GM23338 (cell line): ENCODE data around the gene BRSK2. TPM values are rescaled to one million over a fixed set of nuclear protein-coding genes. Genes with fewer than 3 reads are reported as not detected.
"Not testable (repeated sequence)": the region's sequence is repeated elsewhere in the genome, so short reads cannot be mapped to it uniquely, and the experiment has no call there.

Experiments used
- ATAC-seq: fragments of 200-7000 bp; cut with Tn5 transposase; 3 replicates; pipeline ENCODE4 v1.9.1; 2020
- DNase-seq: peaks from one replicate; pipeline ENCODE4 v3.0.0-alpha.2; 2015; ENCODE audit warnings: low spot score
- H2AFZ ChIP-seq: fragments of 200-600 bp; sonication (generic); 2 replicates; pipeline ENCODE4 v1.8.0; 2016; ENCODE audit warnings: antibody characterized with exemption, mild to moderate bottlenecking, moderate library complexity
- H3F3A ChIP-seq: fragments of 200-600 bp; sonication (generic); replicated peaks from 2 replicates; pipeline ENCODE4 v1.8.0; 2017; ENCODE audit warnings: antibody characterized with exemption, mixed run types, low read depth
- H3K27ac ChIP-seq: fragments of 200-600 bp; sonication (generic); 2 replicates; pipeline ENCODE4 v1.6.1; 2016; ENCODE audit warnings: low read depth
- H3K27me3 ChIP-seq: fragments of 200-600 bp; sonication (generic); 2 replicates; pipeline ENCODE4 v1.8.0; 2016; ENCODE audit warnings: mild to moderate bottlenecking, mixed run types, moderate library complexity; ENCODE audit not compliant: insufficient read depth
- H3K36me3 ChIP-seq: fragments of 200-600 bp; sonication (generic); 2 replicates; pipeline ENCODE4 v1.8.0; 2016; ENCODE audit warnings: mild to moderate bottlenecking; ENCODE audit not compliant: insufficient read depth
- H3K4me1 ChIP-seq: fragments of 200-600 bp; sonication (generic); 2 replicates; pipeline ENCODE4 v1.8.0; 2016; ENCODE audit warnings: mild to moderate bottlenecking, moderate library complexity; ENCODE audit not compliant: insufficient read depth
- H3K4me2 ChIP-seq: fragments of 200-600 bp; sonication (generic); 2 replicates; pipeline ENCODE4 v1.7.1; 2017; ENCODE audit warnings: mixed run types
- H3K4me3 ChIP-seq: fragments of 200-600 bp; sonication (generic); 2 replicates; pipeline ENCODE4 v1.6.1; 2016; ENCODE audit warnings: mixed run types
- H3K79me2 ChIP-seq: fragments of 200-600 bp; sonication (generic); replicated peaks from 2 replicates; pipeline ENCODE4 v1.8.0; 2017; ENCODE audit warnings: mild to moderate bottlenecking; ENCODE audit not compliant: insufficient read depth
- H3K9me2 ChIP-seq: fragments of 200-600 bp; sonication (generic); 2 replicates; pipeline ENCODE4 v1.8.0; 2017; ENCODE audit not compliant: insufficient read depth
- H4K20me1 ChIP-seq: fragments of 200-600 bp; sonication (generic); replicated peaks from 2 replicates; pipeline ENCODE4 v1.8.0; 2017; ENCODE audit warnings: mild to moderate bottlenecking; ENCODE audit not compliant: insufficient read depth
- H3K27ac Mint-ChIP-seq: 2 replicates; pipeline ENCODE4 v1.8.0; 2020; ENCODE audit warnings: inconsistent platforms, mild to moderate bottlenecking, moderate library complexity, mixed read lengths
- H3K27me3 Mint-ChIP-seq: 3 replicates; pipeline ENCODE4 v1.8.0; 2022; ENCODE audit warnings: low read depth, mild to moderate bottlenecking, moderate library complexity, mixed read lengths, inconsistent platforms; ENCODE audit not compliant: insufficient read depth, poor library complexity
- H3K36me3 Mint-ChIP-seq: 3 replicates; pipeline ENCODE4 v1.8.0; 2021; ENCODE audit warnings: low read depth, mild to moderate bottlenecking, inconsistent platforms, moderate library complexity, mixed read lengths
- H3K4me1 Mint-ChIP-seq: 3 replicates; pipeline ENCODE4 v1.8.0; 2020; ENCODE audit warnings: mild to moderate bottlenecking, inconsistent platforms, mixed read lengths
- H3K4me3 Mint-ChIP-seq: 3 replicates; pipeline ENCODE4 v1.8.0; 2021; ENCODE audit warnings: moderate library complexity, mild to moderate bottlenecking, inconsistent platforms, mixed read lengths
- H3K9me3 Mint-ChIP-seq: 3 replicates; pipeline ENCODE4 v1.8.0; 2020; ENCODE audit warnings: moderate library complexity, mild to moderate bottlenecking, inconsistent platforms, mixed read lengths
- EZH2 ChIP-seq: fragments of 200-600 bp; sonication (generic); IDR thresholded peaks from one replicate; pipeline ENCODE4 v1.8.0; 2017; ENCODE audit warnings: antibody characterized with exemption, mild to moderate bottlenecking, low read depth; ENCODE audit not compliant: unreplicated experiment
- JUNB ChIP-seq: IDR thresholded peaks from one replicate; pipeline ENCODE4 v1.6.1; 2016; ENCODE audit warnings: antibody characterized with exemption; ENCODE audit not compliant: unreplicated experiment
- NANOG ChIP-seq: IDR thresholded peaks from 2 replicates; pipeline ENCODE4 v1.6.1; 2016; ENCODE audit warnings: antibody characterized with exemption, borderline replicate concordance
- REST ChIP-seq: IDR thresholded peaks from one replicate; pipeline ENCODE4 v1.6.1; 2018; ENCODE audit warnings: antibody characterized with exemption; ENCODE audit not compliant: unreplicated experiment
- ZNF114 ChIP-seq: fragments of 250-450 bp; sonication (Bioruptor Pico); IDR thresholded peaks from 2 replicates; pipeline ENCODE4 v1.5.0; 2020; ENCODE audit warnings: mild to moderate bottlenecking, moderate library complexity
- ZNF331 ChIP-seq: fragments of 250-450 bp; sonication (Bioruptor Pico); IDR thresholded peaks from 2 replicates; pipeline ENCODE4 v1.5.0; 2020; ENCODE audit warnings: low read depth, mild to moderate bottlenecking, moderate library complexity
- ZNF462 ChIP-seq: fragments of 250-450 bp; sonication (Bioruptor Pico); IDR thresholded peaks from 2 replicates; pipeline ENCODE4 v1.5.0; 2020; ENCODE audit warnings: mild to moderate bottlenecking, moderate library complexity
- polyA plus RNA-seq: library from polyadenylated mRNA; unstranded; fragments of >200 nt; fragmentation: Nextera tagmentation; extraction: Ambion mirVana; gene quantifications from 2 replicates; pipeline ENCODE4 v1.2.1, GENCODE V29; 2016
- total RNA-seq: library from RNA; depleted of rRNA; stranded (reverse); fragments of >200 nt; shearing (Covaris generic); gene quantifications from 2 replicates; pipeline ENCODE4 v1.2.3, GENCODE V29; 2014

The BRSK2 gene
- total and polyA plus RNA-seq, 2 experiments from 2014 or later: 7.2 to 20.3 TPM

GRCh38 chr11:1409108-1409851 is 19.5 kb downstream of the BRSK2 start (continued):
- TF ChIP-seq NANOG (no peak), REST (no peak), JUNB (no peak)

- not testable (repeated sequence) for H3K4me3 Mint-ChIP-seq, H3K4me1 Mint-ChIP-seq, H3K27me3 Mint-ChIP-seq, H3K27me3 ChIP-seq, H3K4me1 ChIP-seq, H3K4me2 ChIP-seq, DNase-seq, H2AFZ ChIP-seq, H3K27ac ChIP-seq, H3K4me3 ChIP-seq, H3K9me2 ChIP-seq, H4K20me1 ChIP-seq, H3F3A ChIP-seq, H3K36me3 ChIP-seq, ATAC-seq
- Mint-ChIP-seq H3K36me3 (peaks cover 14% of the 10 kb centered on the region), H3K9me3 (peaks cover 11% of the 10 kb centered on the region), H3K27ac (peak overlapping the region; percentile 65; the same call in 1 of the 2 replicates)
- peaks cover 18% of the 10 kb centered on the region for H3K79me2 ChIP-seq
Observed at GRCh38 chr11:1409852-1410125, 20.1 kb downstream of the BRSK2 start.

- no peak for TF ChIP-seq JUNB
- TF ChIP-seq ZNF114 (CRISPR knock-in tag): no peak
- TF ChIP-seq ZNF462 (CRISPR knock-in tag): no peak
- no peak for TF ChIP-seq EZH2
- TF ChIP-seq ZNF331 (CRISPR knock-in tag): no peak
Observed at GRCh38 chr11:1410366-1411291, 20.9 kb downstream of the BRSK2 start.

More at GRCh38 chr11:1410366-1411291, 20.9 kb downstream of the BRSK2 start:
- H3K27me3 ChIP-seq: no peaks in the 10 kb centered on the region
- no peak overlapping the region for H2AFZ ChIP-seq
- H3K4me3 Mint-ChIP-seq: no peak overlapping the region
- H3K27me3 Mint-ChIP-seq: peaks cover 10% of the 10 kb centered on the region
- no peaks in the 10 kb centered on the region; the same call in none of the 2 replicates for H4K20me1 ChIP-seq
- H3K4me1 Mint-ChIP-seq: no peaks in the 10 kb centered on the region
- peaks cover 22% of the 10 kb centered on the region for H3K36me3 Mint-ChIP-seq
- no peak overlapping the region for H3K27ac ChIP-seq
- H3K79me2 ChIP-seq: peaks cover 26% of the 10 kb centered on the region
- no peak overlapping the region for H3K4me3 ChIP-seq
- DNase-seq (peak; percentile 44), ATAC-seq (no peak)
- H3K4me1 ChIP-seq: no peaks in the 10 kb centered on the region
- no peaks in the 10 kb centered on the region for H3K36me3 ChIP-seq
- no peaks in the 10 kb centered on the region for H3K9me2 ChIP-seq
- no peak overlapping the region for H3K4me2 ChIP-seq
- peaks cover 19% of the 10 kb centered on the region for H3K9me3 Mint-ChIP-seq
- H3F3A ChIP-seq: no peaks in the 10 kb centered on the region
- no peak overlapping the region for H3K27ac Mint-ChIP-seq
